CD14-positive monocyte (primary cell): ENCODE data around the gene KAZN. TPM values are rescaled to one million over a fixed set of nuclear protein-coding genes. Genes with fewer than 3 reads are reported as not detected.

ENCODE experiments used
- DNase-seq, 3 donors: peaks; one replicate each; pipeline ENCODE4 v3.0.0-alpha.2; 2011 to 2022
- H2AFZ ChIP-seq: 2 replicates; pipeline ENCODE4 v1.6.0; 2012; ENCODE audit warnings: mild to moderate bottlenecking, low read depth, low read length, inconsistent platforms; ENCODE audit not compliant: insufficient read depth, poor library complexity, severe bottlenecking
- H3K27ac ChIP-seq, 2 donors: 1 replicate in 1 of 2; 2 replicates in 1 of 2; pipeline ENCODE4 v1.5.1; 2012 to 2013; ENCODE audit warnings: low read length in 2 of 2, control low read depth in 1 of 2, inconsistent platforms in 1 of 2, low read depth in 1 of 2, mild to moderate bottlenecking in 1 of 2
- H3K27me3 ChIP-seq, 2 donors: one replicate each; pipeline versions ENCODE4 v1.6.0 to v1.6.1; 2011 to 2013; ENCODE audit warnings: low read length in 2 of 2; ENCODE audit not compliant: control insufficient read depth in 2 of 2, insufficient read depth in 2 of 2
- H3K36me3 ChIP-seq, 2 donors: replicated peaks in 1 of 2; 1 replicate in 1 of 2; 2 replicates in 1 of 2; pipeline versions ENCODE4 v1.5.1 to v1.6.1; 2012 to 2013; ENCODE audit warnings: low read length in 2 of 2, control low read depth in 1 of 2, inconsistent platforms in 1 of 2, mild to moderate bottlenecking in 1 of 2; ENCODE audit not compliant: insufficient read depth in 2 of 2, control insufficient read depth in 1 of 2
- H3K4me1 ChIP-seq, 2 donors: 1 replicate in 1 of 2; 2 replicates in 1 of 2; pipeline versions ENCODE4 v1.5.1 to v1.6.1; 2012 to 2013; ENCODE audit warnings: low read length in 2 of 2, control low read depth in 1 of 2, inconsistent platforms in 1 of 2, mild to moderate bottlenecking in 1 of 2, moderate library complexity in 1 of 2; ENCODE audit not compliant: insufficient read depth in 2 of 2, control insufficient read depth in 1 of 2
- H3K4me2 ChIP-seq: replicated peaks from 2 replicates; pipeline ENCODE3; 2012; ENCODE audit warnings: low read length, moderate library complexity, mild to moderate bottlenecking; ENCODE audit not compliant: poor library complexity, severe bottlenecking; ENCODE audit errors: extremely low read depth
- H3K4me3 ChIP-seq, 3 experiments: fragments of 200-600 bp in 1 of 3; sonication (generic) in 1 of 3; replicated peaks in 1 of 3; 1 replicate in 2 of 3; 2 replicates in 1 of 3; pipeline ENCODE4 v1.5.1; 2011 to 2013; ENCODE audit warnings: low read length in 3 of 3, mild to moderate bottlenecking in 3 of 3, control low read depth in 2 of 3, low read depth in 2 of 3, inconsistent platforms in 1 of 3, moderate library complexity in 1 of 3
- H3K79me2 ChIP-seq: 2 replicates; pipeline ENCODE4 v1.6.0; 2012; ENCODE audit warnings: mild to moderate bottlenecking, control low read depth, inconsistent platforms, low read length, moderate library complexity; ENCODE audit not compliant: insufficient read depth
- H3K9ac ChIP-seq: 2 replicates; pipeline ENCODE4 v1.6.0; 2017; ENCODE audit warnings: low read length, mild to moderate bottlenecking; ENCODE audit not compliant: insufficient read depth, poor library complexity, severe bottlenecking
- H3K9me3 ChIP-seq, 2 donors: replicated peaks in 1 of 2; 1 replicate in 1 of 2; 2 replicates in 1 of 2; pipeline versions ENCODE4 v1.5.1 to v1.6.1; 2012 to 2013; ENCODE audit warnings: low read length in 2 of 2, control low read depth in 1 of 2; ENCODE audit not compliant: control insufficient read depth in 1 of 2, insufficient read depth in 1 of 2
- H4K20me1 ChIP-seq: 2 replicates; pipeline ENCODE4 v1.6.0; 2012; ENCODE audit warnings: mild to moderate bottlenecking, low read length, control low read depth, moderate library complexity; ENCODE audit not compliant: insufficient read depth
- H3K27ac Mint-ChIP-seq, 7 donors: one replicate each; pipeline ENCODE4 v1.8.0; 2020; ENCODE audit warnings: mild to moderate bottlenecking in 7 of 7, mixed read lengths in 7 of 7, moderate library complexity in 6 of 7, inconsistent platforms in 2 of 7
- H3K27me3 Mint-ChIP-seq, 3 donors: one replicate each; pipeline ENCODE4 v1.8.0; 2021 to 2022; ENCODE audit warnings: low read depth in 3 of 3, mild to moderate bottlenecking in 3 of 3, mixed read lengths in 3 of 3, moderate library complexity in 3 of 3, inconsistent platforms in 1 of 3
- H3K36me3 Mint-ChIP-seq, 2 donors: one replicate each; pipeline ENCODE4 v1.8.0; 2020; ENCODE audit warnings: mixed read lengths in 2 of 2, inconsistent platforms in 1 of 2, mild to moderate bottlenecking in 1 of 2
- H3K4me1 Mint-ChIP-seq: one replicate; pipeline ENCODE4 v1.8.0; 2020; ENCODE audit warnings: mild to moderate bottlenecking, mixed read lengths
- H3K4me3 Mint-ChIP-seq, 2 donors: one replicate each; pipeline ENCODE4 v1.8.0; 2020; ENCODE audit warnings: mild to moderate bottlenecking in 2 of 2, mixed read lengths in 2 of 2, moderate library complexity in 1 of 2
- H3K9me3 Mint-ChIP-seq, 7 donors: one replicate each; pipeline ENCODE4 v1.8.0; 2020 to 2022; ENCODE audit warnings: mixed read lengths in 7 of 7, mild to moderate bottlenecking in 6 of 7, moderate library complexity in 6 of 7, inconsistent platforms in 2 of 7
- CTCF ChIP-seq: fragments of 200-600 bp; IDR thresholded peaks from one replicate; pipeline ENCODE4 v1.8.0; 2022; ENCODE audit warnings: antibody characterized with exemption, mild to moderate bottlenecking
- WGBS: methylation state at CpG from one replicate; pipeline ENCODE4 v1.1.5; 2013; ENCODE audit warnings: missing lambda C conversion rate; ENCODE audit not compliant: insufficient coverage; 5-methylcytosine and 5-hydroxymethylcytosine counted together
- intact Hi-C, 2 donors: fragments of 100-400 bp; cut with micrococcal nuclease; formaldehyde crosslinking; loops; one replicate each; pipeline versions ENCODE4 v1.15.0 to v1.15.1; 2023
- polyA plus RNA-seq, 3 donors: library from polyadenylated mRNA; depleted of rRNA in 1 of 3; unstranded in 2 of 3; stranded (reverse) in 1 of 3; fragments of 300-500 nt in 2 of 3; fragments of >200 nt in 1 of 3; fragmentation: Illumina TruSeq in 2 of 3; gene quantifications; 1 replicate in 2 of 3; 2 replicates in 1 of 3; pipeline ENCODE4 v1.2.3, GENCODE V29; 2012 to 2021

KAZN gene
- polyA plus RNA-seq, 3 donors, result not detected

DNA sequence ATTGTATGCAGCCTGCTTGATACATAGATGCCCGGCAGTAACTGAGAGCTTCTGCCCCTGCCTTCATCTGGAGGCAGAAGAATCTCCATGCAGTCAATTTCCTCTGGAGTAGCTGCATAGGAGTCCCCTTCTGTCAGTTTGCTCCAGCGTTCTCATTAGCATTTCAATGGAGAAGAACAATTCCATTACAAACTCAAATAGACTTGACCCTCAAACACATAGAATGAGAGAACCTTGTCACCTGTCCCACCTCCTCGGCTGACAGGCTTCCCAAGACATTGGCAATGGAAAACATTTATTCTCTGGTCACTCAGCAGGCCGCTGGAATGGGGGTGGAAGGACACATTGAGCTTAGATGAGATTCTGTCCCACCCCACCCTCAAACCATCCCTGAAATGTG lies 509.4 kb downstream of the KAZN start:
- H4K20me1 ChIP-seq, result no peaks in the 10 kb centered on the region
- peaks cover 2 to 12% (median 4%) of the 10 kb centered on the region in 3 donors for H3K27me3 Mint-ChIP-seq
- H3K9ac ChIP-seq, result no peak overlapping the region
- H3K27ac Mint-ChIP-seq, result no peak overlapping the region
- H3K4me2 ChIP-seq, result no peak overlapping the region
- H3K4me3 Mint-ChIP-seq, result no peak overlapping the region
- H3K79me2 ChIP-seq, result no peaks in the 10 kb centered on the region
- intact Hi-C loops, result no loop called here
- H3K36me3 ChIP-seq, result no peaks in the 10 kb centered on the region
- H3K36me3 Mint-ChIP-seq, result no peaks in the 10 kb centered on the region
- 90% methylated on average over 2 of the region's 4 CpGs for WGBS
- no peak overlapping the region for H3K4me3 ChIP-seq
- H3K27ac ChIP-seq, result no peak overlapping the region
- H3K9me3 Mint-ChIP-seq, result peaks cover 0 to 8% (median 2%) of the 10 kb centered on the region in 7 donors
- H2AFZ ChIP-seq, result no peak overlapping the region
- H3K4me1 Mint-ChIP-seq, result peaks cover 10% of the 10 kb centered on the region
- no peak for DNase-seq
- H3K4me1 ChIP-seq, result no peaks in the 10 kb centered on the region
- H3K9me3 ChIP-seq, result no peaks in the 10 kb centered on the region
- TF ChIP-seq CTCF, result no peak
- H3K27me3 ChIP-seq, result no peaks in the 10 kb centered on the region

DNA sequence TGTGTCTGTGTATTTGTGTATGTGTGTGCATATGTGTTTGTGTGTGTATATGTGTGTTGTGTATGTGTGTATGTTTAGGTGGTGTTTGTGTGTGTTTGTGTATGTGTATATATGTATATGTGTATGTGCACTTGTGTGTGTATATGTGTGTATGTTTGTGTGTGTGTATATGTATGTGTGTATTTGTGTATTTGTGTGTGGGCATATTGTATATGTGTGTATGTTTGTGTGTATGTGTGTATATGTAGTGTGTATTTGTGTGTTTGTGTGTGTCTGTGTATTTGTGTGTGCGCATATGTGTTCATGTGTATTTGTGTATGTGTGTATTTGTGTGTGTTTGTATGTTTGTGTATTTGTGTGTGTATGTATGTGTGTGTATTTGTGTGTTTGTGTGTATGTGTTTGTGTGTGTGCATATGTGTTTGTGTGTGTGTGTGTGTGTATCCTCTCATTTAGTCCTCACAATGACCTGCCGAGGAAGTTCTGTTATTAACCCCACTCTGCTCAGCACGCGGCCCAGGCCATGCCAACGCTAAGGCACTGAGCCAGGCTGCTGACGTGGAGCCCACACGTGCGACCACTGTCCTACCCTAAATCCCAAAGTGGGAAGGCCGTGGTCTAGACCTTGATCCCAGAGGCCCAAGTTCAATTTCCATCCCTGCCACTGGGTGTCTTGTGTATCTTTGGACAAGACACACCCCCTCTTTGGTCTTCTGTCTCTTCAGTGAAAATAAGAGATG lies 511.8 kb downstream of the KAZN start:
- Mint-ChIP-seq H3K9me3 (peaks cover 0 to 3% (median 0%) of the 10 kb centered on the region in 7 donors), H3K36me3 (no peaks in the 10 kb centered on the region), H3K27me3 (peaks cover 2 to 12% (median 5%) of the 10 kb centered on the region in 3 donors), H3K4me3 (no peak overlapping the region), H3K27ac (no peak overlapping the region), H3K4me1 (peaks cover 10% of the 10 kb centered on the region)
- no peak for TF ChIP-seq CTCF
- Histone ChIP-seq H2AFZ (no peak overlapping the region), H3K27me3 (no peaks in the 10 kb centered on the region), H3K4me2 (no peak overlapping the region), H3K4me3 (no peak overlapping the region), H3K79me2 (no peaks in the 10 kb centered on the region), H3K36me3 (no peaks in the 10 kb centered on the region), H4K20me1 (no peaks in the 10 kb centered on the region), H3K9me3 (no peaks in the 10 kb centered on the region), H3K27ac (no peak overlapping the region), H3K9ac (no peak overlapping the region), H3K4me1 (no peaks in the 10 kb centered on the region)
- intact Hi-C loops, result no loop called here
- no peak for DNase-seq
- WGBS, result 90% methylated on average over 7 of the region's 9 CpGs
